Mononuclear cell (primary cell): Measurements from ENCODE around the gene EIF3K. TPM values are rescaled to one million over a fixed set of nuclear protein-coding genes. Genes with fewer than 3 reads are reported as not detected.
A peak's percentile ranks its signal among the peaks of the same experiment; 100 is the strongest.

ENCODE experiments used
- H3K27me3 ChIP-seq: 2 replicates; pipeline ENCODE4 v1.6.0; 2011; ENCODE audit warnings: low read length, control low read depth; ENCODE audit not compliant: insufficient read depth
- H3K4me1 ChIP-seq: 2 replicates; pipeline ENCODE4 v1.5.1; 2011; ENCODE audit warnings: mild to moderate bottlenecking, low read length, control low read depth; ENCODE audit not compliant: insufficient read depth
- H3K4me3 ChIP-seq: 2 replicates; pipeline ENCODE4 v1.5.1; 2011; ENCODE audit warnings: mild to moderate bottlenecking, low read length, moderate library complexity
- H3K9me3 ChIP-seq: 2 replicates; pipeline ENCODE4 v1.5.1; 2011; ENCODE audit warnings: low read depth, mild to moderate bottlenecking, control low read depth, low read length
- total RNA-seq: library from RNA; depleted of rRNA; stranded (reverse); fragments of >200 nt; gene quantifications from one replicate; pipeline ENCODE4 v1.2.3, GENCODE V29; 2012

EIF3K gene
- total RNA-seq, 1 donor, result 517 TPM

DNA sequence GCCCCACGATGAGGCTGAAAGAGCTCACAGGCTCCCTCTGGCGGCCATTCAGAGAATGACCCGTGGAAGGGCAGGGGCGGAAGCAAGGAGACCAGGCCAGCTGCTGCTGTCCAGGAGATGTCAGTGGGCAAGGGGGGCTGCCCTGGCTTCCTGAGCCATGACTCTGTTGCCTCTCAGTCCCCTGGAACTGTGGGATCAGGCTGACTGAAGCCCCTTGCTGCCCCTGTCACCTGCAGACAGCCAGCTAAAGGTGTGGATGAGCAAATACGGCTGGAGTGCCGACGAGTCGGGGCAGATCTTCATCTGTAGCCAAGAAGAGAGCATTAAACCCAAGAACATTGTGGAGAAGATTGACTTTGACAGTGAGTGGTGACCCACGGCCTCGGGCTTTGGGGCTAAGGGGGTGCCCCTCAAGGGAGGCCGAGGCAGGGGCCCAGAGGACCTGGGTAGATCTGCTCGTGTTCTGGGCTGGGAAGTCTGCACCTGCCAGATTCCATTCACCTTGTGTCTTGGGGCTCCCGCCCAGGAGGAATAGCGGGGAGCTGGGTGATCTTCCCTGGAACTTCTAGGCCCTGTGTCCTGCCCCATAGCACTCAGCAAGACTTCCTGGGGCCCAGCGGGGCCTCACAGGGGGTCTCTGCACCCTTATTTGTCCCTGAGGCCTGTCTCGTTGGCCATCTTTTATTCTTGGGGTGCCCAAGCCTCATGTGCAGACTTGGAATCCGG, 15.9 kb downstream of the EIF3K start:
- no peak overlapping the region for H3K4me3 ChIP-seq
- no peaks in the 10 kb centered on the region for H3K27me3 ChIP-seq
- H3K4me1 ChIP-seq, result peaks cover 27% of the 10 kb centered on the region
- no peaks in the 10 kb centered on the region for H3K9me3 ChIP-seq

GRCh38 chr19:38635483-38636399, 16.8 kb downstream of the EIF3K start:
- Histone ChIP-seq H3K4me1 (peaks cover 27% of the 10 kb centered on the region), H3K4me3 (no peak overlapping the region), H3K9me3 (no peaks in the 10 kb centered on the region), H3K27me3 (no peaks in the 10 kb centered on the region)

DNA sequence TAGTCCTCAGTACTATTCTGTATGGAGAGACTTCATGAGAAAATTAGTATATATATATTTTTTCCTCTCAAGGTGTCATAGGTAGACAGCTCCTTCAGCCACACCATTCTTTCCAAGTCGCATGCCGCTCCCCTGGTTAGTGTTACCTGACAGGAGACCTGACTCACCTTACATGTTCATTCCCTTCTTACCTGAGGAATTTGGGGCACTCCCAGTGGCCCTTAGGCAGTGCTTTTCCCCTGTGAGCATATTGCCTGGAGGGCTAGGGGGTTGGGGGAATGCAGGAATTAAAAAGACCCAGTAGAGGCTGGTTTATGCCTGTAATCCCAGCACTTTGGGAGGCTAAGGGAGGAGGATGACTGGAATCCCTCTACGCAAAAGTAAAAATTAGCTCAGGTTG, 19.5 kb downstream of the EIF3K start:
- Histone ChIP-seq H3K27me3 (no peaks in the 10 kb centered on the region), H3K4me1 (peaks cover 27% of the 10 kb centered on the region), H3K4me3 (no peak overlapping the region), H3K9me3 (no peaks in the 10 kb centered on the region)

- H3K4me1 ChIP-seq, result peaks cover 26% of the 10 kb centered on the region
- no peaks in the 10 kb centered on the region for H3K27me3 ChIP-seq
- no peaks in the 10 kb centered on the region for H3K9me3 ChIP-seq
- H3K4me3 ChIP-seq, result no peak overlapping the region
These were observed 20.7 kb downstream of the EIF3K start for GRCh38 chr19:38639679-38640078.

DNA sequence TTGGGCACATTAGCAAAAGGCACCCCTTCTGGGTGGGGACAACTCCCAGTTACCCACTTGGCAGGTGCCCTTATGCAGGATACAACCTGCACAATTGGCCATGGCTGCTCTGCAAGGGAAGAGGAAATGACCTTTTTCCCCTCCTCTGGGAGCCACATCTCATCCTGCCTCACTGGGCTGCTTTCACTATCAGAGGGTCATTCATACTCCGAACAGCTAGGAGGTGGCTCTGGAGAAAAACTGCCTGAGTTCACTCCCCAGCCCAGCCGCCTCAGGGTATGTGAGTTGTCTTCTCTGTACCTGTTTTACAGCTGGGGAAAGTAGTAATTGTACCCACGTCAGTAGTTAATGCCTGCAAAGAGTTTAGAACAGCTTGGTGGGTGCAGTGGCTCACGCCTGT, 21.4 kb downstream of the EIF3K start:
- no peaks in the 10 kb centered on the region for H3K27me3 ChIP-seq
- H3K4me1 ChIP-seq, result peaks cover 19% of the 10 kb centered on the region
- no peak overlapping the region for H3K4me3 ChIP-seq
- no peaks in the 10 kb centered on the region for H3K9me3 ChIP-seq

GRCh38 chr19:38642176-38642575, 23.2 kb downstream of the EIF3K start:
- Histone ChIP-seq H3K4me1 (peaks cover 6% of the 10 kb centered on the region), H3K4me3 (no peak overlapping the region), H3K9me3 (no peaks in the 10 kb centered on the region), H3K27me3 (no peaks in the 10 kb centered on the region)

DNA sequence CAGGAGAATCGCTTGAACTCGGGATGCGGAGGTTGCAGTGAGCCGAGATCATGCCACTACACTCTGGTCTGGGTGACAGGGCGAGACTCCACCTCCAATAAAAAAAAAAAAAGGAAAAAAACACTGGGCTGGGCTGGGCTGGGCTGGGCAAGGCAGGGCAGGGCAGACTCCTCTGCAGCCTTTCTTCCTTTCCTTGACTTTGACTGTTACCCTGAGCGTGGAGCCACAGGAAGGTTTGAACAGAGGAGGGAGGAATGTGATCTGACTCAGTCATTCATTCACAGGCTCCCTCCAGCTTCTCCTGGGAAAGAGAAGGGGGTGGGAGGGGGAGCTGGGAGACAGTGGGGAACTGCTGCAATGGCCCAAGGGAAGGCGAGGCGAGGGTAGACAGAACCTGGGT, 25.7 kb downstream of the EIF3K start:
- Histone ChIP-seq H3K4me1 (peaks cover 22% of the 10 kb centered on the region), H3K27me3 (no peaks in the 10 kb centered on the region), H3K9me3 (no peaks in the 10 kb centered on the region), H3K4me3 (no peak overlapping the region)

- H3K4me3 ChIP-seq, result peak within 1 kb of the TSS; percentile 85
- H3K4me1 ChIP-seq, result peaks cover 49% of the 10 kb centered on the region
- no peaks in the 10 kb centered on the region for H3K27me3 ChIP-seq
- no peaks in the 10 kb centered on the region for H3K9me3 ChIP-seq
These were observed 28.5 kb downstream of the EIF3K start, which contains the start of gene ACTN4 for GRCh38 chr19:38647368-38647965. ACTN4 (plus strand) TSS chr19:38647649; CDS start chr19:38647746, 97 bp downstream.

DNA sequence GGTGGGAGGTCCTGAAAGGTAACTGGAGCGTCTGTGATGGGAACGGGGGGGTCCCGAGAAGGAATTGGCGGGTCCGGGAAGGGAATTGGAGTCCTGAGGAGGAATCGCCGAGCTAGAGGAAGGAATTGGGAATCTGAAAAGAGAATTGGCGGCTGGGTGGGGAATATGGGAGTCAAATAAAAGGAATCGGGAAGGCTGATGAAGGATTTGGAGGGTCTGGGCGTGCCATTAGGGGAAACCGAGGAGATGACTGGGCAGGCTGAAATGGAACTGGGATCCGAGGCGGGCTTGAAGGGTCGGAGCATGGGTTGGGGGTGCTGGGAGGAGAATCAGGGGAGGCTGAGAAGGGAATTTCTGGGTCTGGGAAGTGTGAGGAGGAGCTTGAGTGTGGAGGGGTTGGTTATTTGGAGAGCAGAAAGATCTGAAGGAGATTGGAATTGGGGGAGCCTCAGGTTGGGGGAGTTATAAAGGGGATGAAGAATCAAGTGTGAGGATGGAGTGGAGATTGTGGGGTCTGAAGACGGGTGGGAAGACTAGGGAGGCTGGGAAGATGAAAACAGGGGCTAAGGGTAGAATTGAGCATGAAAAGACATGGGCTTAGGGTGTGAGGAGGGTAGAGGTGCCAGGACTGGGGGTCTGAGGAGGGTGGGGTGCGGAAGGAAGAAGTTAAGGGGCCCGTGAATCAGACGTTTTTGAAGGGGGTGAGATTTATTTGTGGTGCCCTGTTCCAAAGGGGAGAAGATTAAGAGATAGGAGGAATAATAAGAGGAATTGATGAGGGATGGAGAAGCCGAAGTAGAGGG, 29.2 kb downstream of the EIF3K start:
- Histone ChIP-seq H3K4me3 (peak overlapping the region; percentile 85), H3K27me3 (no peaks in the 10 kb centered on the region), H3K4me1 (peaks cover 56% of the 10 kb centered on the region), H3K9me3 (no peaks in the 10 kb centered on the region)

- Histone ChIP-seq H3K4me1 (peaks cover 59% of the 10 kb centered on the region), H3K27me3 (no peaks in the 10 kb centered on the region), H3K9me3 (no peaks in the 10 kb centered on the region), H3K4me3 (peak overlapping the region; percentile 85)
These were observed 29.8 kb downstream of the EIF3K start for GRCh38 chr19:38648769-38649304.

DNA sequence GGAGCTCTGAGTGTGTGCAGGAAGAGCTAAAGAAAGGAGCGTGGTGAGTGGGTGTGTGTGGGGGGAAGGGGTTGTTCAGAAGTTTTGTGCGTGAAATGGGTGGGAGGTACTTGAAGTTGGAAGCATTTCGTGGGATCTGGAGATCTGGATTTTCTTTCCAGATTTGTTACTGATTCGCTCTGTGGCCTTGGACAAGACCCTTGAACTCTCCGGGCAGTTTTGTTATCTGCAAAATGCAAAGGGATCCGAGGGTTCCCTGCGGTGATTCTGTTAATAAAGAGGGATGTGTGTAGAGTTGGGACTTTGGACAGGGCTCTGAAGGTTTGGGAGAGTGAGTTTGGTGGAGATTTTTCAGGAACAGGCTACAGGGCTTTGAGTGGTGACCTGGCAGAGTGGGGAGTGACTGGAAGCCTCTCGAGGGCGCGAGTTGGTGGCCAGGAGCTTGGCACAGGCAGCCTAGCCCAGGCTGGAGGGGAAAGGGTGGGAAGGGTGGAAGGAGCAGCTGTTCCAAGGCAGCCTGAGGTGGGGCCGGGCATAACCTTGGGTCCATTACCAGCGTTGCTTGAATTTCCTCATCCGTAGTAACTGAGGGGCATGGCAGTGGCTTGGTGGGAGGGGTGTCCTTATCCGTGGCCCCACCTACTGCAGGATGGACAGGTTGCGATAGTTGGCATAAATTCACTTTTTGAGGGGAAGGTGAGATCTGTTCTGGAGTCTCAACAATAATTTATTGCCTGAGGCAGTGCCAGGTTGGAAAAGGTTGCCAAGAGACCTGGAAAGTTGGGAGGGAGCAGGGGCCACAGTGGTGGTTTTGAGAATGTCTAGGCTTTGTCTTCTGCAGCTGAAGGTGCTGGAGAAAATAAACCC, 30.6 kb downstream of the EIF3K start:
- H3K9me3 ChIP-seq, result no peaks in the 10 kb centered on the region
- H3K4me1 ChIP-seq, result peaks cover 63% of the 10 kb centered on the region
- peak overlapping the region; percentile 85 for H3K4me3 ChIP-seq

DNA sequence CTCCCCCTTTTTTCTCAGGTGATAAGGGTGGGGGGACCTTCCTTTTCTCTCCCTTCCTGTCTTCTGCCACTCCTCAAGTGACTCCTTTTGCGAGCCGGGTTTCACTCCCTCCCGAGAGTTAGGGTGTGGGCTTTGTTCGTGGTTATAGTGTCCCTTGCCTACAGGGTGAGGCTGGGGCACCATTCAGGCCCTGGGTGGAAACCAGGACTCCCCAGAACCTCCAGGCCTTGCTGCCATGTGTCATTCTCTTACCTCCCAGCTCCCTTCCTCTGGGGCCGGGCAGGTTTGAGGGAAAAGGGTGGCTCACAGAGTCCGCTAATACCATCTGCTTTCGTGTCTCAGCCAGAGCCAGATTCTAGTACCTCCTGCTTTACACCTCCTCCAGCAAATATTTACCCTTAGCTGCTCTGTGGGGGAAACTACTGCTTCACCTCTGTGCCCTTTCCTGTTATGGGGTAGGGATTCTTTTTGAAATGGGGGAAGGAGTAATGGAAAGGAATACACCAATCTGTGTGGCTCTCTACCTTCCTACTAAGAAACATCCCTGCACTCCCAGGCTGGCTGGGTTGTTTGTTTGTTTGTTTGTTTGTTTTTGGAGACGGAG, 31.3 kb downstream of the EIF3K start:
- Histone ChIP-seq H3K4me3 (no peak overlapping the region), H3K27me3 (no peaks in the 10 kb centered on the region), H3K4me1 (peaks cover 70% of the 10 kb centered on the region), H3K9me3 (no peaks in the 10 kb centered on the region)

More for the DNA sequence above, 30.6 kb downstream of the EIF3K start:
- no peaks in the 10 kb centered on the region for H3K27me3 ChIP-seq

- H3K9me3 ChIP-seq, result no peaks in the 10 kb centered on the region
- no peaks in the 10 kb centered on the region for H3K27me3 ChIP-seq
- H3K4me1 ChIP-seq, result peaks cover 78% of the 10 kb centered on the region
- H3K4me3 ChIP-seq, result no peak overlapping the region
These were observed 32.1 kb downstream of the EIF3K start for GRCh38 chr19:38650911-38651584.
